GM18951 (cell line): Measurements from ENCODE around the gene SSR2.

Experiments used
- POLR2A ChIP-seq: IDR thresholded peaks from 4 replicates; pipeline ENCODE4 v1.6.1; 2011; ENCODE audit warnings: mild to moderate bottlenecking; ENCODE audit not compliant: insufficient read length, insufficient read depth; ENCODE audit errors: extremely low read depth
- in situ Hi-C: fragments of 300-500 bp; cut with MboI; formaldehyde crosslinking; loops from one replicate; pipeline ENCODE4 v1.12.0; 2022; ENCODE audit warnings: low sequenced_read_pairs, mixed read lengths, inconsistent platforms; ENCODE audit not compliant: unreplicated experiment

SSR2 gene

GRCh38 chr1:155978973-155979429 is 41.8 kb downstream of the SSR2 start:
- peak; percentile 35 for TF ChIP-seq POLR2A
- in situ Hi-C loops: no loop called here

DNA sequence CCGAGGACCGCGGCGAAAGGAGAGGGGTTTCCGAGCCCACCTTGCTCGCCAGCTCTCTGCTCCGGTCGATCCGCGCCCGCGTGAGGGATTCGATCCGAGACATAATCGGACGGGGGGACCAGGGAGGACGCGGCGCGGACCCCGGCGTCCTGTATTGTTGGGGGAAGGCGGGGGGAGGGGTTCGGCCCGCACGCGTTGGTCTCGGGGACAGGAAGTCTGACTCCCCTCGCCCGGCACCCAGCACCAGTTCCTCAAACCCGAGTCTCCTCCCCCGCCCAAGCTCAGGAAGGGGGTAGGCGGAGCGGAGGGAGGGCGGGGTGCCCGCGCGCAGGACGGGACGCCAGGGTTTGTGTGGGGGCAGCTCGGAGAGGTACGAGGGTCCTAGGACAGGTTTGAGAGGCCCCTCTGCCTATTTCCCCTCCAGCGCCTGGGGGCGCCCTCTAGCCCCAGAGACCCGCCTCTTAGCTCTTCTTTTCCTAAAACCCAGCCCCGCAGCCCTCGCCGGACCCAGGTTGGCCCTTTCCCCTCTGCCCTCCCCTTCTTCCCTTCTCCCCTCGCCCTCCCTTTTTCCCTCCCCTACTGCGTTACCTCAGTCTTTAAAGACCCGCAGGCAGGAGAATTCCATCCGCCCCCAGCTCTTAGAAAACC is 42.3 kb downstream of the SSR2 start, which contains the start of gene ARHGEF2:
ARHGEF2 (minus strand) TSS at position 223 of the 648 bp plus-strand sequence; CDS start at position 103, 120 bp downstream.
- in situ Hi-C loops: no loop called here
- peak; percentile 79 for TF ChIP-seq POLR2A

GRCh38 chr1:155977690-155978324 is 42.9 kb downstream of the SSR2 start:
- in situ Hi-C loops: no loop called here
- TF ChIP-seq POLR2A: peak; percentile 5

- in situ Hi-C loops: no loop called here
- TF ChIP-seq POLR2A: peak; percentile 12
Observed at GRCh38 chr1:155976913-155977689, 43.6 kb downstream of the SSR2 start.

- in situ Hi-C loops: no loop called here
- TF ChIP-seq POLR2A: no peak
Observed at GRCh38 chr1:155976062-155976912, 44.5 kb downstream of the SSR2 start.

- in situ Hi-C loops: no loop called here
- TF ChIP-seq POLR2A: no peak
Observed at GRCh38 chr1:155975375-155976061, 45.2 kb downstream of the SSR2 start.

GRCh38 chr1:155974208-155975115 is 46.3 kb downstream of the SSR2 start:
- in situ Hi-C loops: no loop called here
- no peak for TF ChIP-seq POLR2A

DNA sequence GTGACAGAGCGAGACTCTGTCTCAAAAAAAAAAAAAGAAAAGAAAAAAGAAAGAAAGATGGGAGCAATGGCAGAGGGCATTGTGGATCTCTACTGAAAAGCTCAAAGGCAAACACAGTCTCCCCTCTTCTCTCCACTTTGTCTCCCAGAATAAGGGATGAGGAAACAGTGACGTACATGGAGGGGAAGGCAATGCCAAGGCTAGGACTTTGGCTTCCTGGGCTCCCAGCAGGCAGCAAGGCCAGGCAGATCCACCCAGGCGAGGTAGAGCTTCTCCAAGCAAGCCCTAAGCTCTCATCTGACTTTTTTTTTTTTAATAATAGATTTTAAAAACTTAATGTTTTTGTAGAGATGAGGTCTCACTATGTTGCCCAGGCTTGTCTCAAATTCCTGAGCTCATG is 47.0 kb downstream of the SSR2 start:
- in situ Hi-C loops: no loop called here
- no peak for TF ChIP-seq POLR2A

DNA sequence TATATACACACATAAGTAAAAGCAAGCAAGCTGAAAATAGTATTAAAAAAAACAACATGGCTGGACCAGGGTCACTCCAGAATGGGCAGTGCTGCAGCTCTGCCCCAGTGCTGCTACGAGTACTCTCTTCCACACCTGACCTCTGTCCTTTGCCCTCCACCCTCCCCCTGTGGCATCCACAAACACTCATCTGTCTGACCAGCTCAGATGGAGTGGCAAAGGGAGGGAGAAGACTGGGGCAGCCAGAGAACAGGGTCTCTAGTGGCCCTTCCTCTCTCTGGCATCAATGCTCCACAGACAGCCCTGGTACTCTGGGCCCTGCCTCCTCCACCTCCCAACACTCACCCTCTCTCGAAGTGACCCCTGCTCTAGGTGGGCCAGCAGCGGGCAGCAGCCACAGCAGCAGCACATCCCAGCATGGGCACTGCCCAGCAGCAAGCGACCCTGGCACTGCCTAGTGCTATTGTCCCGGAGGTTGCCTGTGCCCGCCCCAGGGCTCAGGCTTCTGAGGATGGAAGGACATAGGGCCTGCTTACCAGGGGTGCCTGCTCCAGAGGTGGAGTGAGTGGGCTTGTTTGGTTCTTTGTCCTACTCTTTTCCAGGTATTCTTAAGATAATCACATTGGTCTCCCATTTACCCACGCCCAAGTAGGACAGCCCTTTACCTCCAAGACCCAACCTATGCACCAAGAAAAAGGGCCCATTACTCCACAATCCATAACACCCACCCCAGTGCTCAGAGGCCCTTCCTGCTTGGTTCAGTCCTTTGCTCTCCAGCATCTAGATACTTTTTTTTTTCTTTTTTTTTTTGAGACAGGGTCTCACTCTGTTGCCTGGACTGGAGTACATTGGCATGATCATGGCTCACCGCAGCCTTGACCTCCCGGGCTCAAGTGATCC is 48.6 kb downstream of the SSR2 start:
- TF ChIP-seq POLR2A: no peak
- in situ Hi-C loops: no loop called here

DNA sequence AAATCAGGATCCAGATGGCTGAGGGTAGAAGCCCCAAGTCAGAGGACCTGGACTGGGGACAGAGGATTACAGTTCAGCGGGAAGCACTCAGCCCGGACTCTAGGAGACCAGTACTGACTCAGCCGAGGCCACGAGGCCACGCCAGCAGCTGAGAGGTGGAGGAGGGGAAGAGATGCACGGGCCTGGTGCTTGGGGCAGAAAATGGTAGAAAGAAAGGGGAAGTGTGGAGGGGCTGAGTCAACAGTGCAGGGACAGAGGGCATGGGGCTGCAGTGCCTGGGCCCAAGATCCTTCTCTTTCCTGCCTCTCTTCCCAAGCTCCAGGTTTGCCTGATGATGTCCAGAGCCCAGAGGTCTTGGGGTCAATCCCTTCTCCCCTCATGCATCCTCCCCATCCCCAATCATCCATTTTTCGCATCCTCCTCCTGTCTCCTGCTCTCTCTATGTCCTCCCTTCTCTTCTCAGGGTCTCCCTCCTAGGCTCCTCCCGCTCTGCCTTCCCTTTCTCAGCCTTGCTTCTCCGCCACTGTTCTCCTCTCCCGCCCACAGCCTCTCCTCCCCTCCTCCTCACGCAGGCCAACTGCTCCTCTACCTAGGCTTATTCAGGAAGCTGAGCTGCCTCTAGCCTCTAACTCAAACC is 50.1 kb downstream of the SSR2 start:
- in situ Hi-C loops: no loop called here

More for the DNA sequence above, 50.1 kb downstream of the SSR2 start:
- peak; percentile 28 for TF ChIP-seq POLR2A
